GM12878 (cell line): ENCODE results near the gene TRIM38. TPM values are rescaled to one million over a fixed set of nuclear protein-coding genes. Genes with fewer than 3 reads are reported as not detected.

ENCODE experiments used
- ATAC-seq: fragments of 200-7000 bp; cut with Tn5 transposase; 3 replicates; pipeline ENCODE4 v1.9.1; 2020; ENCODE audit warnings: mild to moderate bottlenecking, moderate library complexity
- BruUV-seq: library from RNA; stranded (reverse); fragments of 400-500 nt; replicated peaks from 2 replicates; lab custom pipeline; 2021; lab: Mats Ljungman, UMichigan
- CTCF ChIA-PET: fragments of 300-600 bp; sonication (Branson Sonifier 250); formaldehyde crosslinking; extraction: SDS; loops from one replicate; lab custom pipeline; 2021; ENCODE audit warnings: inconsistent platforms; lab: Yijun Ruan, JAX
- POLR2A ChIA-PET: fragments of 350-600 bp; formaldehyde crosslinking; extraction: SDS; loops from one replicate; lab custom pipeline; 2021; ENCODE audit warnings: inconsistent platforms; lab: Charles Lee
- RAD21 ChIA-PET: fragments of 300-600 bp; sonication (Branson Sonifier 250); formaldehyde crosslinking; loops from one replicate; lab custom pipeline; 2023; ENCODE audit warnings: antibody characterized with exemption; ENCODE audit not compliant: unreplicated experiment; lab: Charles Lee
- SMC1A ChIA-PET: fragments of 300-600 bp; sonication (Branson Sonifier 250); formaldehyde crosslinking; loops from one replicate; lab custom pipeline; 2023; ENCODE audit not compliant: unreplicated experiment, uncharacterized antibody; lab: Charles Lee
- DNase-seq: peaks from one replicate; pipeline ENCODE4 v3.0.0-alpha.2; 2011; ENCODE audit warnings: low read depth, low spot score
- FAIRE-seq: peaks from 3 replicates; lab custom pipeline; 2011; peaks lifted over from hg19 to GRCh38; lab: Jason Lieb, UNC
- H2AFZ ChIP-seq: 2 replicates; pipeline ENCODE4 v1.6.0; 2011; ENCODE audit warnings: low read depth, low read length, control low read depth; ENCODE audit not compliant: control insufficient read depth
- H3K27ac ChIP-seq: 2 replicates; pipeline ENCODE4 v1.5.1; 2011; ENCODE audit warnings: control low read depth; ENCODE audit not compliant: control insufficient read depth, insufficient read depth
- H3K27me3 ChIP-seq, 2 experiments: replicated peaks in 1 of 2; 2 replicates each; pipeline versions ENCODE4 v1.6.0 to v1.6.1; 2011; ENCODE audit warnings: low read length in 1 of 2; ENCODE audit not compliant: control insufficient read depth in 2 of 2, insufficient read depth in 2 of 2
- H3K36me3 ChIP-seq, 2 experiments: 2 replicates each; pipeline ENCODE4 v1.5.1; 2011; ENCODE audit warnings: low read length in 1 of 2; ENCODE audit not compliant: control insufficient read depth in 2 of 2, insufficient read depth in 2 of 2
- H3K4me1 ChIP-seq: 2 replicates; pipeline ENCODE4 v1.6.1; 2011; ENCODE audit warnings: mild to moderate bottlenecking, low read length, moderate library complexity, mixed read lengths; ENCODE audit not compliant: control insufficient read depth, insufficient read depth
- H3K4me2 ChIP-seq: 2 replicates; pipeline ENCODE4 v1.6.0; 2011; ENCODE audit warnings: control low read depth; ENCODE audit not compliant: control insufficient read depth, insufficient read depth
- H3K4me3 ChIP-seq: fragments of 200-600 bp; sonication (generic); 2 replicates; pipeline ENCODE4 v1.5.1; 2016
- H3K79me2 ChIP-seq: 2 replicates; pipeline ENCODE4 v1.6.0; 2011; ENCODE audit warnings: low read length; ENCODE audit not compliant: control insufficient read depth, insufficient read depth
- H3K9ac ChIP-seq: 2 replicates; pipeline ENCODE4 v1.8.0; 2011; ENCODE audit warnings: low read length, control low read depth, mixed read lengths; ENCODE audit not compliant: control insufficient read depth, insufficient read depth
- H3K9me3 ChIP-seq: replicated peaks from 3 replicates; pipeline ENCODE4 v1.5.1; 2011; ENCODE audit warnings: mild to moderate bottlenecking, low read length; ENCODE audit not compliant: control insufficient read depth, insufficient read depth
- H4K20me1 ChIP-seq: 2 replicates; pipeline ENCODE4 v1.6.0; 2011; ENCODE audit not compliant: control insufficient read depth, insufficient read depth
- CREM ChIP-seq: IDR thresholded peaks from 2 replicates; pipeline ENCODE4 v1.6.1; 2014; ENCODE audit warnings: antibody characterized with exemption, low read depth
- EED ChIP-seq: sonication (generic); IDR thresholded peaks from 2 replicates; pipeline ENCODE4 v1.6.1; 2016; ENCODE audit warnings: antibody characterized with exemption, low read depth
- ESRRA ChIP-seq: IDR thresholded peaks from 2 replicates; pipeline ENCODE4 v1.6.1; 2012; ENCODE audit warnings: mild to moderate bottlenecking, low read length, improper control_type of control experiment
- SMAD5 ChIP-seq: IDR thresholded peaks from 2 replicates; pipeline ENCODE4 v1.6.1; 2016; ENCODE audit warnings: antibody characterized with exemption, low read depth
- TCF12 ChIP-seq: IDR thresholded peaks from 2 replicates; pipeline ENCODE4 v1.6.1; 2011; ENCODE audit warnings: low read depth, mild to moderate bottlenecking, low read length
- TCF3 ChIP-seq: IDR thresholded peaks from 2 replicates; pipeline ENCODE4 v1.6.1; 2012; ENCODE audit warnings: low read depth, mild to moderate bottlenecking, low read length, borderline replicate concordance; ENCODE audit not compliant: insufficient read depth
- WGBS: methylation state at CpG from one replicate; pipeline ENCODE4 v1.1.6; 2016; ENCODE audit warnings: low lambda C conversion rate; ENCODE audit not compliant: insufficient replicate concordance, insufficient coverage; ENCODE audit errors: missing lambda C conversion rate; 5-methylcytosine and 5-hydroxymethylcytosine counted together
- in situ Hi-C: fragments of 300-500 bp; cut with MboI; formaldehyde crosslinking; loops from 9 replicates; pipeline ENCODE4 v1.14.3; 2018; ENCODE audit warnings: mixed read lengths
- intact Hi-C: fragments of 100-400 bp; cut with micrococcal nuclease; formaldehyde crosslinking; loops from one replicate; pipeline ENCODE4 v1.14.2; 2022; ENCODE audit not compliant: unreplicated experiment
- polyA plus RNA-seq, 11 experiments: library from polyadenylated mRNA; depleted of rRNA in 4 of 11; unstranded in 6 of 11; stranded (reverse) in 5 of 11; fragments of >200 nt; fragmentation: Nextera tagmentation in 4 of 11; fragmentation: Illumina TruSeq in 1 of 11; extraction: Ambion mirVana in 4 of 11; extraction: Trizol in 1 of 11; gene quantifications; 1 replicate in 1 of 11; 2 replicates in 10 of 11; pipeline versions ENCODE4 v1.2.1 to v1.2.3, GENCODE V29; 2011 to 2016; ENCODE audit warnings: inconsistent platforms in 2 of 11, missing spikeins in 2 of 11, low read depth in 1 of 11
- total RNA-seq, 4 experiments: library from RNA; depleted of rRNA in 3 of 4; stranded (reverse); fragments of >200 nt in 3 of 4; fragmentation: Illumina TruSeq in 1 of 4; extraction: Trizol in 1 of 4; gene quantifications; 2 replicates each; pipeline versions ENCODE4 v1.2.1 to v1.2.3, GENCODE V29; 2013 to 2021
- TF ChIP-seq, protein P1 (sequence below): IDR thresholded peaks from 2 replicates; pipeline ENCODE4 v1.6.1; 2011; ENCODE audit warnings: borderline replicate concordance, low read depth, mild to moderate bottlenecking, moderate library complexity, mixed read lengths, low read length; ENCODE audit not compliant: insufficient read depth; ENCODE audit errors: extremely low read length

The TRIM38 gene
- total and polyA plus RNA-seq, 10 of the 15 experiments (the other 5 are each of a cell fraction or from before 2014, with no cell fraction given): 4.5 to 14.7 (median 11.1) TPM

DNA sequence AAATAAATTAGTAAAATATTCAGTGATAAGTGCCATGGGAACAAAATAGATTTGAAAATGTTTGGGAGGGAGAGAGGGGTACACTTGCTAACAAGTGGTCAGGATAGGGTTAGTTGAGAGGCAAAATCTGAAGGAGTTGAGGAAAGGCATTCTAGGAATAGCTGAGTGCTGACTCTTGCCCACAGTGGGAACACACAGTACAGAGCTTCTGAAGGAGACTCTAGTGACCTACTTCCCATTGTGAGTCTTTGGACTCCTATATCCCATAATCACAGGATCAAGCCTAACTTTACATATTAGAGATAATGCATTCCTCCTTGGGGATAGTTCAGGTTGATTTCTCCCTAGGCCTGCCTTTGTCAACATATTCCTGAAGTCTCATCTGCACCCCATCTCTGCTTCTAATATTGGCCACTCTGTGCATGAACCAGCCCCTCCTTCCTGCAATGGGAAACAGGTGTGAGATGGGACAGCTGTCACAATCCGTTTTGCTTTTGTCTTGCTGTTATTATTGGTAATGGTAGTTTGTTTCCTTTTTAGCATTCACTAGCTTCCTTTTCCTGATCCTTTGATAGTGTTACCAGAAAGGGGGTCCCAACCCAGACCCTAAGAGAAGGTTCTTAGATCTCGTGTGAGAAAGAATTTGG lies 2.6 kb upstream of the TRIM38 start:
- peak overlapping the region; percentile 1; the same call in 1 of the 2 replicates for H2AFZ ChIP-seq
- H3K27me3 ChIP-seq: no peaks in the 10 kb centered on the region
- in situ Hi-C loops (no loop called here), intact Hi-C loops (no loop called here)
- FAIRE-seq: no peak
- ChIA-PET RAD21 (interaction anchor here (1.0 to 1.5 kb wide), 3 partner anchors 9 to 61 kb away, joined by 3 to 8 read pairs (median 3); a partner anchor contains a TSS), POLR2A (interaction anchor here (0.8 to 2.2 kb wide), 3 partner anchors 32 to 65 kb away, joined by 3 to 6 read pairs (median 3); no protein-coding TSS in a partner anchor), CTCF (interaction anchor here (1.1 to 5.3 kb wide), 5 partner anchors 11 to 242 kb away, joined by 3 to 62 read pairs (median 10); no protein-coding TSS in a partner anchor), SMC1A (interaction anchor here (0.9 to 2.5 kb wide), 6 partner anchors 10 to 173 kb away, joined by 3 to 6 read pairs (median 4); no protein-coding TSS in a partner anchor)
- no peak for ATAC-seq
- H3K79me2 ChIP-seq: peaks cover 24% of the 10 kb centered on the region
- peaks cover 2% of the 10 kb centered on the region; the same call in 2 of the 3 replicates for H3K9me3 ChIP-seq
- BruUV-seq: no TSS peak
- peaks cover 19% of the 10 kb centered on the region for H3K4me1 ChIP-seq
- WGBS: 0% methylated on average over 2 of the region's 2 CpGs
- H4K20me1 ChIP-seq: no peaks in the 10 kb centered on the region
- H3K9ac ChIP-seq: no peak overlapping the region
- no peak overlapping the region for H3K4me3 ChIP-seq
- DNase-seq: no peak
- H3K27ac ChIP-seq: no peak overlapping the region
- H3K4me2 ChIP-seq: peak overlapping the region; percentile 21; the same call in 1 of the 2 replicates
- TF ChIP-seq TCF12 (peak; percentile 43; the same call in 1 of the 2 replicates), EED (no peak), ESRRA (no peak), SMAD5 (no peak), CREM (no peak), TCF3 (0 out of 2 replicates have a peak, but pooled peaks have one; percentile 56)
- TF ChIP-seq, protein P1, sequence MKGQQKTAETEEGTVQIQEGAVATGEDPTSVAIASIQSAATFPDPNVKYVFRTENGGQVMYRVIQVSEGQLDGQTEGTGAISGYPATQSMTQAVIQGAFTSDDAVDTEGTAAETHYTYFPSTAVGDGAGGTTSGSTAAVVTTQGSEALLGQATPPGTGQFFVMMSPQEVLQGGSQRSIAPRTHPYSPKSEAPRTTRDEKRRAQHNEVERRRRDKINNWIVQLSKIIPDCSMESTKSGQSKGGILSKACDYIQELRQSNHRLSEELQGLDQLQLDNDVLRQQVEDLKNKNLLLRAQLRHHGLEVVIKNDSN: no peak
- H3K36me3 ChIP-seq: peaks cover 0 to 2% of the 10 kb centered on the region in 2 experiments; a peak in 1 of 4 replicates
